ENCODE measurements around the gene FIBIN. TPM values are rescaled to one million over a fixed set of nuclear protein-coding genes. Genes with fewer than 3 reads are reported as not detected.

Gene FIBIN
- total RNA-seq, 1 experiment from 2014 or later = 0.37 TPM

DNA sequence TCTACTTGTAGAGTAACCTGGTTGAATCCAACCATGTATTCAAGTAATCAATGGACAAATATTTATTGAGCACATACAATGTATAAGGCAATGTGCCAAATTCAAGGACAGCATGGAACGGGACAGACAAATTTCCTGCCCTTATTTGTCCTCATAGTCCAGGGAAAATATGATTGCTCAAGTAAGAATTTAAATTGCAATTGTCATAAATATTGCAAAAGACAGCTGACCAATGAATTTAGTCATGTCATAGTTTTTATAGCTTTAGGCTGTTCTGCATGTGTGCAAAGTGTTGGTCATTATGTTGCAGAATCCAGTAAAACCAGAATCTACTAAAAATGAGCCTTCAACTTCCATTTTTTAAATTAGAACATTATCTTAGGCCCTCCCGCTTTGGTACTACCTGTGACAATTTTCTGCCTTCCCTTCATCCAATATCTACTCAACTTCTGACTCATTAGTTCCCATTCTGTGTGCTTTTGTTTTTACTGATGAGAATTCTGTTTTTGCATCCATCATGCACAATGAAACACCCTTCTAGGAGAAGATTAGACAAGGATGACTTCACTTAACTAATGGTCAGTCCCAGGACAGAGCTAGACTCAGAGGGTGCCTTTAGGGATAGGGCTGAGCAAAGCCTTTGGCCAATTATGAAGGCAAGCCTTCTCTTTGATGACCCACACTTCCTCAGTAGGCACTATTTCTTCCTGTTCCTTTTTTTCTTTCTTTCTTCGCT, 45.8 kb upstream of the FIBIN start:
- no peak overlapping the region for H3K27ac Mint-ChIP-seq
- CTCF ChIA-PET = no interaction called here
- H3K4me1 Mint-ChIP-seq = peaks cover 26% of the 10 kb centered on the region
- POLR2A ChIA-PET = no interaction called here
- no peak for DNase-seq (ENCODE audit: low spot score)
- H3K4me3 Mint-ChIP-seq = no peak overlapping the region
- H3K9me3 Mint-ChIP-seq = no peaks in the 10 kb centered on the region
- ATAC-seq = no peak
- no peaks in the 10 kb centered on the region for H3K36me3 Mint-ChIP-seq
- no peaks in the 10 kb centered on the region for H3K27me3 Mint-ChIP-seq (ENCODE audit: low read depth)
- no peak for TF ChIP-seq CBFB (CRISPR knock-in tag; IDR thresholded peaks at IDR 0.05; ENCODE audit: low read depth)
- TF ChIP-seq AFF4 (CRISPR knock-in tag; IDR thresholded peaks at IDR 0.05; ENCODE audit: borderline replicate concordance) = no peak
- no peak for TF ChIP-seq ARID4B (CRISPR knock-in tag; IDR thresholded peaks at IDR 0.05; ENCODE audit: borderline replicate concordance)
- no peak for TF ChIP-seq IRF1 (CRISPR knock-in tag; IDR thresholded peaks at IDR 0.05)
- TF ChIP-seq, protein P1, sequence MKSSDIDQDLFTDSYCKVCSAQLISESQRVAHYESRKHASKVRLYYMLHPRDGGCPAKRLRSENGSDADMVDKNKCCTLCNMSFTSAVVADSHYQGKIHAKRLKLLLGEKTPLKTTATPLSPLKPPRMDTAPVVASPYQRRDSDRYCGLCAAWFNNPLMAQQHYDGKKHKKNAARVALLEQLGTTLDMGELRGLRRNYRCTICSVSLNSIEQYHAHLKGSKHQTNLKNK (CRISPR knock-in tag; IDR thresholded peaks at IDR 0.05) = no peak

DNA sequence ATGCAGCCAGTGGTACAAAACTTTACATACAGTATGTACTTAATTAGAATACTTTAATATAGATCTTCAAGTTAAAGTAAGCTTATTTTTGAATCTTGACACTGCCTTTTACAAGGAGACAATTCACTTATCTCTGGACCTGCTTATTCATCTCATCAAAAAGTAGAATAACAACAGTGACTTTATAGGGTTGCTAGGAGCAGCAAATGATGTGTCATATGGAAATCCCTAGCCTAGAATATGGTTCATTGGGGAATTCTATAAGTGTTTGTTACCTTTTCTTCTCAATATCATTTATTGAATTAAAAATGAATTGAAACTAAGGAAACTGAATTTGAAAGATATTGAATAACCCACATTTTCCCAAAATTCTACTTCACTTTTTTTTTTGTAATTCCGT, 45.0 kb upstream of the FIBIN start:
- TF ChIP-seq GTF2I (CRISPR knock-in tag; conservative IDR thresholded peaks at IDR 0.05) (no peak), CREM (CRISPR knock-in tag; IDR thresholded peaks at IDR 0.05) (no peak), ATF1 (CRISPR knock-in tag; IDR thresholded peaks at IDR 0.05) (no peak), ZNF532 (CRISPR knock-in tag; IDR thresholded peaks at IDR 0.05; ENCODE audit: borderline replicate concordance) (no peak), ESRRA (CRISPR knock-in tag; IDR thresholded peaks at IDR 0.05; ENCODE audit: borderline replicate concordance) (no peak), NR3C1 (CRISPR knock-in tag; conservative IDR thresholded peaks at IDR 0.05; ENCODE audit: low read depth) (no peak), KAT7 (CRISPR knock-in tag; IDR thresholded peaks at IDR 0.05; ENCODE audit: borderline replicate concordance) (no peak), TP53 (CRISPR knock-in tag; IDR thresholded peaks at IDR 0.05) (no peak)
- TF ChIP-seq, protein P2, sequence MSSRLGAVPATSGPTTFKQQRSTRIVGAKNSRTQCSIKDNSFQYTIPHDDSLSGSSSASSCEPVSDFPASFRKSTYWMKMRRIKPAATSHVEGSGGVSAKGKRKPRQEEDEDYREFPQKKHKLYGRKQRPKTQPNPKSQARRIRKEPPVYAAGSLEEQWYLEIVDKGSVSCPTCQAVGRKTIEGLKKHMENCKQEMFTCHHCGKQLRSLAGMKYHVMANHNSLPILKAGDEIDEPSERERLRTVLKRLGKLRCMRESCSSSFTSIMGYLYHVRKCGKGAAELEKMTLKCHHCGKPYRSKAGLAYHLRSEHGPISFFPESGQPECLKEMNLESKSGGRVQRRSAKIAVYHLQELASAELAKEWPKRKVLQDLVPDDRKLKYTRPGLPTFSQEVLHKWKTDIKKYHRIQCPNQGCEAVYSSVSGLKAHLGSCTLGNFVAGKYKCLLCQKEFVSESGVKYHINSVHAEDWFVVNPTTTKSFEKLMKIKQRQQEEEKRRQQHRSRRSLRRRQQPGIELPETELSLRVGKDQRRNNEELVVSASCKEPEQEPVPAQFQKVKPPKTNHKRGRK (CRISPR knock-in tag; IDR thresholded peaks at IDR 0.05; ENCODE audit: borderline replicate concordance) = no peak
- TF ChIP-seq, protein P3, sequence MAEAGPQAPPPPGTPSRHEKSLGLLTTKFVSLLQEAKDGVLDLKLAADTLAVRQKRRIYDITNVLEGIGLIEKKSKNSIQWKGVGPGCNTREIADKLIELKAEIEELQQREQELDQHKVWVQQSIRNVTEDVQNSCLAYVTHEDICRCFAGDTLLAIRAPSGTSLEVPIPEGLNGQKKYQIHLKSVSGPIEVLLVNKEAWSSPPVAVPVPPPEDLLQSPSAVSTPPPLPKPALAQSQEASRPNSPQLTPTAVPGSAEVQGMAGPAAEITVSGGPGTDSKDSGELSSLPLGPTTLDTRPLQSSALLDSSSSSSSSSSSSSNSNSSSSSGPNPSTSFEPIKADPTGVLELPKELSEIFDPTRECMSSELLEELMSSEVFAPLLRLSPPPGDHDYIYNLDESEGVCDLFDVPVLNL (CRISPR knock-in tag; IDR thresholded peaks at IDR 0.05; ENCODE audit: borderline replicate concordance, low read depth) = no peak
- Mint-ChIP-seq H3K4me1 (peaks cover 26% of the 10 kb centered on the region), H3K27ac (no peak overlapping the region), H3K27me3 (ENCODE audit: low read depth) (no peaks in the 10 kb centered on the region), H3K36me3 (no peaks in the 10 kb centered on the region), H3K4me3 (no peak overlapping the region), H3K9me3 (no peaks in the 10 kb centered on the region)
- POLR2A ChIA-PET = no interaction called here
- ATAC-seq = no peak
- CTCF ChIA-PET = no interaction called here
- DNase-seq (ENCODE audit: low spot score) = no peak
